Cardiac septum (tissue), 1 donor: ENCODE measurements around the gene SVOPL. TPM values are rescaled to one million over a fixed set of nuclear protein-coding genes. Genes with fewer than 3 reads are reported as not detected.
"Not testable (repeated sequence)": the region's sequence is repeated elsewhere in the genome, so short reads cannot be mapped to it uniquely, and the experiment has no call there.

ENCODE experiments used
- DNase-seq: peaks from one replicate; pipeline ENCODE4 v3.0.0-alpha.2; 2020; ENCODE audit warnings: low spot score
- intact Hi-C: fragments of 100-400 bp; cut with DNase I; formaldehyde crosslinking; loops from one replicate; pipeline ENCODE4 v1.14.0; 2022
- total RNA-seq: library from RNA; stranded (reverse); fragmentation: NEBNext Ultra II Directional; extraction: Animal tissue kit (Norgen Biotek cat#: 25700); gene quantifications from one replicate; pipeline ENCODE4 v1.2.1, GENCODE V29; 2021
- donor health status: DM: no; HTN: no; CAD: no.

SVOPL gene
- total RNA-seq, 1 donor from 2014 or later, result not detected

GRCh38 chr7:138710536-138711385, 9.6 kb upstream of the SVOPL start:
- no peak for DNase-seq

GRCh38 chr7:138705167-138705566, 4.0 kb upstream of the SVOPL start:
- intact Hi-C loops, result no loop called here
- DNase-seq, result no peak

More at GRCh38 chr7:138710536-138711385, 9.6 kb upstream of the SVOPL start:
- intact Hi-C loops, result no loop called here

- intact Hi-C loops, result no loop called here
These were observed 368 bp upstream of the SVOPL start for GRCh38 chr7:138701537-138701923.

GRCh38 chr7:138699661-138700060, 1.5 kb downstream of the SVOPL start:
- no peak for DNase-seq
- intact Hi-C loops, result no loop called here

More at GRCh38 chr7:138701537-138701923, 368 bp upstream of the SVOPL start:
- no peak for DNase-seq

- no peak for DNase-seq
- intact Hi-C loops, result no loop called here
These were observed 2.9 kb downstream of the SVOPL start for GRCh38 chr7:138698281-138698680.

- intact Hi-C loops, result no loop called here
- no peak for DNase-seq
These were observed 3.5 kb downstream of the SVOPL start for GRCh38 chr7:138697535-138698182.

- intact Hi-C loops, result not testable (repeated sequence)
These were observed 5.4 kb downstream of the SVOPL start for GRCh38 chr7:138695776-138696175.

GRCh38 chr7:138695106-138695505, 6.1 kb downstream of the SVOPL start:
- intact Hi-C loops, result no loop called here
- no peak for DNase-seq

More at GRCh38 chr7:138695776-138696175, 5.4 kb downstream of the SVOPL start:
- DNase-seq, result not testable (repeated sequence)

GRCh38 chr7:138691178-138691577, 10.0 kb downstream of the SVOPL start:
- DNase-seq, result no peak
- intact Hi-C loops, result no loop called here

- intact Hi-C loops, result no loop called here
- DNase-seq, result no peak
These were observed 10.7 kb downstream of the SVOPL start for GRCh38 chr7:138690495-138690894.

GRCh38 chr7:138688037-138688436, 13.1 kb downstream of the SVOPL start:
- intact Hi-C loops, DNase-seq: not testable (repeated sequence)

GRCh38 chr7:138684340-138684739, 16.8 kb downstream of the SVOPL start:
- intact Hi-C loops, result no loop called here
- no peak for DNase-seq

- intact Hi-C loops, result no loop called here
- DNase-seq, result no peak
These were observed 21.4 kb downstream of the SVOPL start for GRCh38 chr7:138679793-138680192.

GRCh38 chr7:138670594-138670993, 30.6 kb downstream of the SVOPL start:
- DNase-seq, result no peak
- intact Hi-C loops, result no loop called here

GRCh38 chr7:138669364-138669763, 31.8 kb downstream of the SVOPL start:
- no peak for DNase-seq
- intact Hi-C loops, result no loop called here

- DNase-seq, result no peak
- intact Hi-C loops, result no loop called here
These were observed 32.2 kb downstream of the SVOPL start for GRCh38 chr7:138668946-138669345.

GRCh38 chr7:138668229-138668596, 32.9 kb downstream of the SVOPL start:
- DNase-seq, result no peak
- intact Hi-C loops, result no loop called here

- no peak for DNase-seq
- intact Hi-C loops, result no loop called here
These were observed 33.5 kb downstream of the SVOPL start for GRCh38 chr7:138667535-138668228.

- intact Hi-C loops, result no loop called here
These were observed 34.8 kb downstream of the SVOPL start for GRCh38 chr7:138666385-138666784.

GRCh38 chr7:138665669-138666140, 35.5 kb downstream of the SVOPL start:
- DNase-seq, result no peak
- intact Hi-C loops, result no loop called here

More at GRCh38 chr7:138666385-138666784, 34.8 kb downstream of the SVOPL start:
- DNase-seq, result no peak
